ENCODE measurements around the gene TEAD3.

DNA sequence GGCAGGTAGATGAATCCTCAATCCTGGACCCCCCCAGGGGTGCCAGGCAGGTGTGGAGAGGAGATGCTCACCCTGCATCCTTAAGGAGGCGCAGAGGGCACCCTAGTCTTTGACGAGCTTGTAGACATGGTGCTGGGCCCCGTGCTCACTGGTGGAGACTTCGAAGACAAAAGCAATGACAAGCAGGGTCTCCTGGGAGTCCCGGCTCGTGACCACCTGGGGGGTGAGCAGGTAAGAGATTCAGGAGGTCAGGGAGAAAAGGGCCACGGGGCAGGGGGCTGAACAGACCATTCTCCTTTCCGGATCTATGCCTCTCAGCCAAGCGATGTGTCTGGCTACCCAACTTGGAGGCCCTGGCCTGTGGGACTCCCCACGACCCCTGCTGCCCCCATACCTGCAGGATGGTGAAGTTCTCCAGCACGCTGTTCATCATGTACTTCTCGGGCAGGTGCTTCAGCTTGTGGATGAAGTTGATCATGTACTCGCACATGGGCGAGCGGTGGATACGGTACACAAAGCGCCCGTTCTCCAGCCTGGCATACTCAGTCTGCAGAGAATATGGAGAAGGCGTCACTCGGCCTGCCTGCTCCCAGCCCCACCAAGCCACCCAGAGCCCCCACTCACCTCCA, 21.8 kb downstream of the TEAD3 start:
- TF ChIP-seq, protein P1, sequence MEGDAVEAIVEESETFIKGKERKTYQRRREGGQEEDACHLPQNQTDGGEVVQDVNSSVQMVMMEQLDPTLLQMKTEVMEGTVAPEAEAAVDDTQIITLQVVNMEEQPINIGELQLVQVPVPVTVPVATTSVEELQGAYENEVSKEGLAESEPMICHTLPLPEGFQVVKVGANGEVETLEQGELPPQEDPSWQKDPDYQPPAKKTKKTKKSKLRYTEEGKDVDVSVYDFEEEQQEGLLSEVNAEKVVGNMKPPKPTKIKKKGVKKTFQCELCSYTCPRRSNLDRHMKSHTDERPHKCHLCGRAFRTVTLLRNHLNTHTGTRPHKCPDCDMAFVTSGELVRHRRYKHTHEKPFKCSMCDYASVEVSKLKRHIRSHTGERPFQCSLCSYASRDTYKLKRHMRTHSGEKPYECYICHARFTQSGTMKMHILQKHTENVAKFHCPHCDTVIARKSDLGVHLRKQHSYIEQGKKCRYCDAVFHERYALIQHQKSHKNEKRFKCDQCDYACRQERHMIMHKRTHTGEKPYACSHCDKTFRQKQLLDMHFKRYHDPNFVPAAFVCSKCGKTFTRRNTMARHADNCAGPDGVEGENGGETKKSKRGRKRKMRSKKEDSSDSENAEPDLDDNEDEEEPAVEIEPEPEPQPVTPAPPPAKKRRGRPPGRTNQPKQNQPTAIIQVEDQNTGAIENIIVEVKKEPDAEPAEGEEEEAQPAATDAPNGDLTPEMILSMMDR (IDR thresholded peaks at IDR 0.05) = no peak
- TF ChIP-seq, protein P2, sequence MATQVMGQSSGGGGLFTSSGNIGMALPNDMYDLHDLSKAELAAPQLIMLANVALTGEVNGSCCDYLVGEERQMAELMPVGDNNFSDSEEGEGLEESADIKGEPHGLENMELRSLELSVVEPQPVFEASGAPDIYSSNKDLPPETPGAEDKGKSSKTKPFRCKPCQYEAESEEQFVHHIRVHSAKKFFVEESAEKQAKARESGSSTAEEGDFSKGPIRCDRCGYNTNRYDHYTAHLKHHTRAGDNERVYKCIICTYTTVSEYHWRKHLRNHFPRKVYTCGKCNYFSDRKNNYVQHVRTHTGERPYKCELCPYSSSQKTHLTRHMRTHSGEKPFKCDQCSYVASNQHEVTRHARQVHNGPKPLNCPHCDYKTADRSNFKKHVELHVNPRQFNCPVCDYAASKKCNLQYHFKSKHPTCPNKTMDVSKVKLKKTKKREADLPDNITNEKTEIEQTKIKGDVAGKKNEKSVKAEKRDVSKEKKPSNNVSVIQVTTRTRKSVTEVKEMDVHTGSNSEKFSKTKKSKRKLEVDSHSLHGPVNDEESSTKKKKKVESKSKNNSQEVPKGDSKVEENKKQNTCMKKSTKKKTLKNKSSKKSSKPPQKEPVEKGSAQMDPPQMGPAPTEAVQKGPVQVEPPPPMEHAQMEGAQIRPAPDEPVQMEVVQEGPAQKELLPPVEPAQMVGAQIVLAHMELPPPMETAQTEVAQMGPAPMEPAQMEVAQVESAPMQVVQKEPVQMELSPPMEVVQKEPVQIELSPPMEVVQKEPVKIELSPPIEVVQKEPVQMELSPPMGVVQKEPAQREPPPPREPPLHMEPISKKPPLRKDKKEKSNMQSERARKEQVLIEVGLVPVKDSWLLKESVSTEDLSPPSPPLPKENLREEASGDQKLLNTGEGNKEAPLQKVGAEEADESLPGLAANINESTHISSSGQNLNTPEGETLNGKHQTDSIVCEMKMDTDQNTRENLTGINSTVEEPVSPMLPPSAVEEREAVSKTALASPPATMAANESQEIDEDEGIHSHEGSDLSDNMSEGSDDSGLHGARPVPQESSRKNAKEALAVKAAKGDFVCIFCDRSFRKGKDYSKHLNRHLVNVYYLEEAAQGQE (IDR thresholded peaks at IDR 0.05; ENCODE audit: insufficient read depth in 1 of 2, low read depth in 2 of 2, low read length in 1 of 2) = no peak
- no peak for TF ChIP-seq POLR2AphosphoS5 (IDR thresholded peaks at IDR 0.05; ENCODE audit: low read depth, low read length)
